ENCODE measurements around the gene MEP1A.
A peak's percentile ranks its signal among the peaks of the same experiment; 100 is the strongest.
"Not testable (repeated sequence)": the region's sequence is repeated elsewhere in the genome, so short reads cannot be mapped to it uniquely, and the experiment has no call there.

MEP1A gene

GRCh38 chr6:46834257-46834916 is 41.2 kb downstream of the MEP1A start:
- not testable (repeated sequence) for DNase-seq

GRCh38 chr6:46834991-46835390 is 41.8 kb downstream of the MEP1A start:
- not testable (repeated sequence) for DNase-seq

- DNase-seq = no peak
Observed at GRCh38 chr6:46838033-46838432, 44.8 kb downstream of the MEP1A start.

- DNase-seq = not testable (repeated sequence)
Observed at GRCh38 chr6:46842252-46842846, 49.2 kb downstream of the MEP1A start.

- no peak for DNase-seq
Observed at GRCh38 chr6:46845126-46845525, 51.9 kb downstream of the MEP1A start.

GRCh38 chr6:46848684-46849360 is 55.6 kb downstream of the MEP1A start:
- peak; percentile 46 for DNase-seq

GRCh38 chr6:46849361-46849690 is 56.1 kb downstream of the MEP1A start:
- no peak for DNase-seq

GRCh38 chr6:46850792-46851191 is 57.6 kb downstream of the MEP1A start:
- no peak for DNase-seq

GRCh38 chr6:46851576-46851975 is 58.4 kb downstream of the MEP1A start:
- not testable (repeated sequence) for DNase-seq

- not testable (repeated sequence) for DNase-seq
Observed at GRCh38 chr6:46855966-46856365, 62.8 kb downstream of the MEP1A start.

GRCh38 chr6:46862381-46862780 is 69.2 kb downstream of the MEP1A start:
- no peak for DNase-seq

- no peak for DNase-seq
Observed at GRCh38 chr6:46863791-46864190, 70.6 kb downstream of the MEP1A start.

- DNase-seq = no peak
Observed at GRCh38 chr6:46865221-46865620, 72.0 kb downstream of the MEP1A start.

- DNase-seq = no peak
Observed at GRCh38 chr6:46867411-46867810, 74.2 kb downstream of the MEP1A start.

- no peak for DNase-seq
Observed at GRCh38 chr6:46876126-46876525, 82.9 kb downstream of the MEP1A start.

GRCh38 chr6:46879003-46879402 is 85.8 kb downstream of the MEP1A start:
- no peak for DNase-seq

- DNase-seq = no peak
Observed at GRCh38 chr6:46882645-46883044, 89.5 kb downstream of the MEP1A start.

GRCh38 chr6:46888031-46888430 is 94.8 kb downstream of the MEP1A start:
- no peak for DNase-seq

- no peak for DNase-seq
Observed at GRCh38 chr6:46888578-46888977, 95.4 kb downstream of the MEP1A start.
